ENCODE measurements around the gene ERAP2.

- no peak for TF ChIP-seq CTCF (optimal IDR thresholded peaks at IDR 0.05 in 1 of 3, IDR thresholded peaks at IDR 0.05 in 1 of 3, conservative IDR thresholded peaks at IDR 0.05 in 1 of 3; ENCODE audit: extremely low read depth in 1 of 3, insufficient read depth in 2 of 3, low read length in 3 of 3)
- TF ChIP-seq EZH2 (IDR thresholded peaks at IDR 0.05; ENCODE audit: low read length) = no peak
Observed at GRCh38 chr5:96935559-96936430, 59.5 kb downstream of the ERAP2 start, which contains the start of gene LNPEP.
